SU-DHL-6 (cell line): ENCODE data around the gene STAU1.

Source experiments
- H2AFZ ChIP-seq: fragments of 200-600 bp; sonication (generic); 2 replicates; pipeline ENCODE4 v1.6.1; 2014; ENCODE audit warnings: low read depth, mild to moderate bottlenecking, moderate library complexity, mixed read lengths, antibody characterized with exemption, low read length; ENCODE audit not compliant: severe bottlenecking
- H3F3A ChIP-seq: fragments of 200-600 bp; shearing (Covaris generic); 2 replicates; pipeline ENCODE4 v1.6.0; 2016; ENCODE audit warnings: antibody characterized with exemption, mild to moderate bottlenecking; ENCODE audit not compliant: insufficient read depth
- H3K27ac ChIP-seq: fragments of 200-600 bp; sonication (generic); 2 replicates; pipeline ENCODE4 v1.5.1; 2016; ENCODE audit warnings: low read depth, mild to moderate bottlenecking, low read length, moderate library complexity, mixed read lengths
- H3K27me3 ChIP-seq: fragments of 200-600 bp; sonication (generic), shearing (Covaris generic); 2 replicates; pipeline ENCODE4 v1.6.0; 2014; ENCODE audit warnings: mild to moderate bottlenecking, low read length
- H3K36me3 ChIP-seq: fragments of 200-600 bp; sonication (generic); 2 replicates; pipeline ENCODE4 v1.6.1; 2014; ENCODE audit warnings: mild to moderate bottlenecking, low read length, mixed read lengths
- H3K4me2 ChIP-seq: fragments of 300-600, 200-600 bp; shearing (Covaris generic), sonication (generic); 2 replicates; pipeline ENCODE4 v1.6.0; 2014; ENCODE audit warnings: low read length, low read depth, mild to moderate bottlenecking; ENCODE audit not compliant: poor library complexity, severe bottlenecking
- H3K4me3 ChIP-seq: fragments of 200-600 bp; sonication (generic); 2 replicates; pipeline ENCODE4 v1.5.1; 2014; ENCODE audit warnings: antibody characterized with exemption, low read length, mild to moderate bottlenecking, mixed read lengths; ENCODE audit not compliant: insufficient read depth, poor library complexity, severe bottlenecking
- H3K79me2 ChIP-seq: fragments of 200-600 bp; sonication (generic); 2 replicates; pipeline ENCODE4 v1.6.1; 2014; ENCODE audit warnings: mild to moderate bottlenecking, low read length, moderate library complexity; ENCODE audit not compliant: insufficient read depth
- H3K9ac ChIP-seq: fragments of 200-600 bp; sonication (generic); 2 replicates; pipeline ENCODE4 v1.7.0; 2014; ENCODE audit warnings: mild to moderate bottlenecking, low read length
- H3K9me2 ChIP-seq: fragments of 200-600 bp; sonication (generic); replicated peaks from 2 replicates; pipeline ENCODE4 v1.6.1; 2014; ENCODE audit warnings: low read length; ENCODE audit not compliant: insufficient read depth
- H3K9me3 ChIP-seq: fragments of 200-600 bp; sonication (generic); 2 replicates; pipeline ENCODE4 v1.6.1; 2014; ENCODE audit warnings: low read length, mixed read lengths; ENCODE audit not compliant: insufficient read depth
- H4K20me1 ChIP-seq: fragments of 200-600 bp; sonication (generic); 2 replicates; pipeline ENCODE4 v1.6.1; 2014; ENCODE audit warnings: low read depth, mild to moderate bottlenecking, antibody characterized with exemption, low read length, moderate library complexity, mixed read lengths
- CTCF ChIP-seq: fragments of 200-600 bp; sonication (generic); IDR thresholded peaks from one replicate; pipeline ENCODE4 v1.5.1; 2017; ENCODE audit warnings: antibody characterized with exemption, mild to moderate bottlenecking, low read length, moderate library complexity; ENCODE audit not compliant: insufficient read depth, poor library complexity, severe bottlenecking
- EZH2phosphoT487 ChIP-seq: fragments of 200-600 bp; sonication (generic), shearing (Covaris generic); conservative IDR thresholded peaks from 2 replicates; pipeline ENCODE4 v1.6.1; 2018; ENCODE audit warnings: mild to moderate bottlenecking, antibody characterized with exemption, low read length, moderate library complexity, mixed read lengths

Gene STAU1

GRCh38 chr20:49157146-49157545 is 31.0 kb downstream of the STAU1 start:
- no peak for TF ChIP-seq EZH2phosphoT487
- TF ChIP-seq CTCF = no peak
- Histone ChIP-seq H2AFZ (no peak overlapping the region), H4K20me1 (no peaks in the 10 kb centered on the region), H3K27me3 (no peaks in the 10 kb centered on the region), H3K27ac (no peak overlapping the region), H3K4me2 (no peak overlapping the region), H3K4me3 (no peak overlapping the region), H3K9me2 (no peaks in the 10 kb centered on the region), H3K9me3 (no peaks in the 10 kb centered on the region), H3K36me3 (peaks cover 6% of the 10 kb centered on the region; the same call in 1 of the 2 replicates), H3F3A (no peaks in the 10 kb centered on the region; the same call in 1 of the 2 replicates), H3K9ac (no peak overlapping the region), H3K79me2 (peaks cover 31% of the 10 kb centered on the region)

GRCh38 chr20:49156481-49156880 is 31.7 kb downstream of the STAU1 start:
- TF ChIP-seq CTCF = no peak
- no peak for TF ChIP-seq EZH2phosphoT487
- no peak overlapping the region for H3K27ac ChIP-seq
- no peaks in the 10 kb centered on the region for H3K9me3 ChIP-seq
- no peak overlapping the region for H3K4me2 ChIP-seq
- no peaks in the 10 kb centered on the region for H3K9me2 ChIP-seq
- H3K79me2 ChIP-seq = peaks cover 24% of the 10 kb centered on the region
- H3F3A ChIP-seq = no peaks in the 10 kb centered on the region; the same call in 1 of the 2 replicates
- no peak overlapping the region for H2AFZ ChIP-seq
- no peaks in the 10 kb centered on the region for H3K27me3 ChIP-seq
- no peaks in the 10 kb centered on the region for H4K20me1 ChIP-seq
- H3K9ac ChIP-seq = no peak overlapping the region
- H3K36me3 ChIP-seq = peaks cover 6% of the 10 kb centered on the region; the same call in 1 of the 2 replicates
- H3K4me3 ChIP-seq = no peak overlapping the region

DNA sequence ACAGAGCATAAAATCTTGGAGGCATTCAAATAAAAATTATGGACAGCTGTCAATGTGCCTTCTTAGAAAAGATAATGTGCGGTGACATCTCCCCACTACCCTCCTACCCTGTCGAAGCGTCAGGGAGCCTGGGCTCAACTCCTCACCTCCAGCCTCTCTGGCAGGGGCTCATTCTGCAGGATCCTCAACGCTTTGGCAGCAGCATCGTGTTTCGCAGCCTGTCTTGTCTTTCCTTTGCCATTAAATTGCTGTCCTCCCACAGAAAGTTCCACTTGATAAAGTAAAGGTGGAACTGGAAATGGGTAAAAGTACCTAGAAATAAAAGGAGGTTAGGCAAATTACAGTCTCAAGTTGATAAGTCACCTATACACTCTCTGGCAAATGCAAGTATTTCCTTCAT is 36.7 kb downstream of the STAU1 start:
- Histone ChIP-seq H3F3A (no peaks in the 10 kb centered on the region), H3K9me3 (no peaks in the 10 kb centered on the region), H3K4me2 (no peak overlapping the region), H3K9me2 (no peaks in the 10 kb centered on the region), H3K9ac (no peak overlapping the region), H3K4me3 (no peak overlapping the region), H2AFZ (no peak overlapping the region), H3K27me3 (no peaks in the 10 kb centered on the region), H3K79me2 (no peaks in the 10 kb centered on the region; the same call in 1 of the 2 replicates), H3K27ac (no peak overlapping the region), H3K36me3 (peaks cover 14% of the 10 kb centered on the region; the same call in 1 of the 2 replicates), H4K20me1 (no peaks in the 10 kb centered on the region)
- TF ChIP-seq CTCF = no peak
- no peak for TF ChIP-seq EZH2phosphoT487
